Stimulated activated CD4-positive, alpha-beta T cell treated with anti-CD3 and anti-CD28 coated beads, Interleukin-15, amount 100 ng/mL, for 48 hours (primary cell): ENCODE data around the gene ZNF500.
"Not testable (repeated sequence)": the region's sequence is repeated elsewhere in the genome, so short reads cannot be mapped to it uniquely, and the experiment has no call there.

Experiments
- DNase-seq, 2 donors: peaks; one replicate each; pipeline ENCODE4 v3.0.0-alpha.2; 2020; ENCODE audit warnings: low read depth in 2 of 2

The ZNF500 gene

DNA sequence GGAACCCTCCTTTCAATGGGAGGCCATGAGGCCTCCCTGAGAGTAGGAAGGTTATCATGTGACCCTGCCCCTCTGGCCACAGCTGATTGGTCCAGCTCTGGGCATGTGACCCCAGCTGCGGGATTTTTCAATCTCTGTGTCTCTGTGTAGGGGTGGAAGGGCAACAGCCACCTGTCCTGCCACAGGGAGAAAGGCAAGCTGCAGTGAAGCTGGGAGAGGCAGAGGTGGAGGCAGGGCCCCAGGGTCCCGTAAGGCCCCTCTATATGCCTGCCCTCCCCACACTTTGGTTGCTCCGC, 21.7 kb downstream of the ZNF500 start:
- DNase-seq, result no peak

DNA sequence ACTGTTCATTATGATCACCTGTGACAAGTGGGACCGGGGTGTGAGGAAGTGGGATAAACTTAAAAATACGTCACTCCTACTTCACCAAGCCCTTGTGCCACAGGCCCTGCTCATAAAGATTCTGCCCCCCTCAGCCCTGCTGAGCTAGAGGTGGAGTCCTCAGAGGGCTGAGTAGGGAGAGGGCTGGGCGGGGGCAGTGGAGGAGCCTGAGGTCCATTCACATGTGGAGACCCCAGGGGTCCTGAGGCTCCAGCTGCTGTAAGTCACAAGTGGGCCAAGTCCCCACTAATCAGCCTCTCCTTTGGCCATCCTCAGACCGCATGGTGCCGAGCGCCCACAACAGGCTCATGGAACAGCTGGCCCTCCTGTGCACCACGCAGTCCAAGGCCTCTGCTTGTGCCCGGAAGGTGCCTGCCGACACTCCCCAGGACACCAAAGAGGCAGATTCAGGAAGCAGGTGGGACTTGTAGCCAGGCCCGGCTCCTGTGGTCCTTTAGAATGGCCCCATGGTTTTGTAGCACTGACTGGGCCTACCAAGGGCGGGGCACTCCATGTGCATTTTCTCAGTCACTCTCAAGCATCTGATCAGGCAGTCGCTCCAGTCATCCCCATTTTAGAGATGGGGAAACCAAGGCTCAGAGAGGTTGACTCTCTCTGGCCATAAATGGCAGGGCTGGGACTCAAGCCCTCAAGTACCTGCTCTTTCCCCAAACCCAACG, 22.2 kb downstream of the ZNF500 start:
- no peak for DNase-seq

DNA sequence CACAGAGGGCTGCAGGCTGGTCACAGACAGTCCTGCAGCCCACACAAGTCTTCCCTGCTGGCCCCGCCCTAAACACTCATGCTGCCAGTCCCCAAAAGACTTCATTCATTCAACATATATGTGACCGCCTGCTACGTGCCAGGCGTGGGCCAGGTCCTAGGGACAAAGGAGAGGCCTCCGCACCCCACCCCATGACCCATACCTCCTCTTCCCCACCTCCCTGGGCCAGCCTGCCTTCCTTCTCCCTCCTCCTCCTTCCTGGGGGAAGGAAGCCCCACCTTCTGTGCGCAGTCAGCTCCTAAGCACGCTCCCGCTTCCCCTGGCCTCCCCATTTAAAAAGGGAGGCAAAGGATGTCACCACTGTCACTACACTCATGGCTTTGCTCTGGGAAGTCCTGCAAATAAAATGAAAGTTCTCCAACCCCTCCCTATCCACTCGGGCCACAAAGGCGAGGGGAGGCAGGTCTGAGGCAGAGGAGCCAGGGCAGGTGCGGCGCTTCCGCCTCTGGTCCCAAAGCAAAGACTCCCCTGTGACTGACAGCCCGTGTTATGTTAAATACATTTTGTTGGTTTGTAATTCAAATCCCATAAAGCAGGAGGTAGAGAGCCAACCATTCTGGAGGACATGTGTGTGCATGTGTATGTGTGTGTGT, 23.6 kb downstream of the ZNF500 start:
- DNase-seq, result no peak

DNA sequence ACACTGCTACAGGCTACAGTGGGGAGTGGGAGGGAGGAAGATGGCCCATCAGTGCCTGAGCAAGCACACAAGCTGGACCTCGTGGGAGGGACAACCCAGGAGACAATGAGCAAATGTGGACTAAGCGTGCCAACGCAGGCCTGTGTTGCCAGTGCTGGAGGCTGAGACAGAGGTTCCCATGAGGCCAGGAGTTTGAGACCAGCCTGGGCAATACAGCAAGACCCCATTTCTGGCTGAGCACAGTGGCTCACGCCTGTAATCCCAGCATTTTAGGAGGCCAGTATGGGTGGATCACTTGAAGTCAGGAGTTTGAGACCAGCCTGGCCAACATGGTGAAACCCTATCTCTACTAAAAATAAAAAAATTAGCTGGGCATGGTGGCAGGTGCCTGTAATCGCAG, 28.6 kb downstream of the ZNF500 start:
- DNase-seq, result not testable (repeated sequence)

DNA sequence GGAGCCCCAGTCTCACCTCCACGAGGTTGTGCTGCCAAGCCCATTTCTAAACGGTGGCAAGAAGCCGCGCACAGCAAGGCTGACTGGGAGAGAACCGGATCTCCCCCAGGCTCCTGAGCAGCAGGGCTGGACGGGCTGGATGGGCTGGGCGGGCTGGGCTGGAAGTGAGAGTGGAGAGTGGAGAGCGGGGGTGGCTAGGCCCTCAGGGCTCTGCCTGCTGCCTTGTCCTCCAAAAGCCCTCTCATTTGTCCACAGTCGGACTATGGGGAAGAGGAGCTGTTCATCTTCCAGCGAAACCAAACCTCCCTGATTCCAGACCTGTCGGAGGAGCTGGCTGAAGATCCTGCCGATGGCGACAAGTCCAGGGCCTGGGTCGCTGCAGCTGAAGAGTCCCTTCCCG, 29.4 kb downstream of the ZNF500 start:
- no peak for DNase-seq

DNA sequence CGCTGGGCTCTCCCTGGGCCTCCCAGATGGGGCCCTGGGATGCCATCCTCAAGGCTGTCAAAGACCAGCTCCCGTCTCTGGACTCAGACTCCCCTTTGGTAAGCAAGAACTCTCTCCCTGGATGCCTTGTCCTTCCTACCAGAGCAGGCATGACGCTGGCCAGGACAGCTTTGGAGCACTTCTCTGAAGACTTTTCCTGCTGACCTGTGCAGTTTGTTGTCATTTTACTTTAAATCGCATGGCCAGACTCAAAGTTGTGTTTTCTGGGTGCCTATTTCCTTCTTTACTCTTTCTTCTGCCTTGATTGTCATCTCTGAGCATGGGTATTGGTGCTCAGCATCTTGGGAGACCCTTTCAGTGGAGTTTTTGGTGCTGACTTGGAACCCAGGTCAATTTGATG, 30.4 kb downstream of the ZNF500 start:
- DNase-seq, result no peak

DNA sequence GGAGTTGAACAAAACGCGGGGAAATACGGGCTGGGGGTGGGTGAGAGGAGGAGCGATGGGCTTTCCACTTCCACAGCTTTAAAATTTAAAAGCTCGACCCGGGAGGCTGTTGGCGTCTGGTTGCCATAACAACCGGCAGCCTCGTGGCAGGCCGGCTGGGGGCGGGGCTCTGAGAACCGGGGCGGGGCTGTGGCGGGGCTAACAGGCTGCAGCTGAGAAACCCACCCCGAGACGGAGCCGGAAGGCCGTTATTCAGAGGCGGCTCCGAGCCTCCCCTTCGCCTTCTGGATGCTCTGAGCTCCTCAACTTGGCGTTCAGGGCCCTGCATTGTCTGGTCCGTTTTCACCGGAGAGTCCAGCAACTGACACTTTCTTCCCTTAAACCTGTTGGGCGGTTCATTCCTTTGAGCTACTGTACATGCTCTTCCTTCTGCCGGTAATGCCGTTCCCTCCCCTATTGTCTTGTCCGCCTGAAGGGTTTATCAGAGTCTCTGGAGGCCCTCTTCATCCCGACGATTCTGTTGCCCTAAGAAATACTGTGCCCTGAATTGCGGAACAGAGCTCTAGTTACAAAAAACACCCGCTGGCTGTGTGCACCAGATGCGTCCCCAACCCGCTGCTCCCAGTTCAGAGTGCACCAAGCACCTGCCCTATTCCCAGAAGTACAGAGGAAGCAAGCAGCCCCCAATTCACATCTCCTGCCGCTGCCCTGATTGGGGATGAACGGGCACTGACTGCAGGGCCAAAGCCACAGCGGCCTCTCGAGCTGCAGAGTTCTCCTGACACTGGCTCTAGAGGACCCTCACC, 32.0 kb downstream of the ZNF500 start:
- DNase-seq, result peak; percentile 82 to 93

DNA sequence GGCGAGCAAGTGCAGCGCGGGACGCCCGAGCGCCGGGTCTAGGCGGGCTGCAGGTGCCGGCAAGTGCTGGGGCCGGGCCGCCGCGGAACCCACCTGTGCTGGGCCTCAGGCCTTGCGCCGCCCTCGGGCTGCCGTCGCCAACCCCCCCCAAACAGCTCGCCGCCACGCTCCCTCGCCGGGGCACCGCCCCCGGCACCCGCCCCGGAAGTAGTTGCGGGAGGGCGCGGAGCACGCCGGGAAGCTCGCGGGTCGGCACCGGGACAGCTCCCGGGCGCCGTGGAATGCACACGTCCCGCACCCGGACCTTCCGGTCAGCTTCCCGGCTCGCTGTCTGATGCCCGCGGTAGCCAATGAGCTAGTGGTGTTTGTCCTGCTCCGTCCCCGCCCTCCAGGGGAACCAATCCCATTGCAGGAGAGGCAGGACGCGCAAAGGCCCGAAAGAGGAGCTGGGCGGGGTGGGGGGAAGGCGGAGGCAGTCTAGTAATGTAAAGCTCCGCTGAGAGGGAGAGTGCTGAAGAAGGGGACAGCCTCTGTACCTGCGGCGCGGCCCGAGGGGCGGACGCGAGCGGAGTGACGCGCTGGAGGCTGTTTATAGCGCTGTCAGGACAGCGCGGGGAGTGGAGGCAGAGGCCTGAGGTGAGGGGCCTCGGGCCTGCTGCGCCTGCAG, 32.8 kb downstream of the ZNF500 start, which contains the start of the genes ANKS3 and DNAAF8:
ANKS3 (minus strand) TSS at position 209 of the 667 bp plus-strand sequence. CDS start 4,122 bp downstream, outside the sequence.
DNAAF8 (plus strand) TSS at position 475 of the 667 bp plus-strand sequence. CDS start 1,978 bp downstream, outside the sequence.
- peak; percentile 58 to 72 for DNase-seq

DNA sequence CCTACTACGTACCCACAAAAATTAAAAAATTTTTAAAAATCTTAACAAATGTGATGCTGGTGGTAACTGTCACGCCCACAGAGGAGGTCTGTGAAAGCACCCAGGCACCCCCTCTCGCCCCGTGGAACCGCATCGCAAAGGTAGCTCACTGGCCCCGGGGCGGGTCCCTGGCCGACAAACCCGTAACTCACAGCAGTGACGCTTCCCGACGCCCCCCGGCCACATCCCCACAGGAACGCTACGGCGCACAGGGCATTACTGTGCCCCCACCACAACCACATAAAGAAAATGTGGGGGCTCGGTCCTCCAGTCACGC, 33.3 kb downstream of the ZNF500 start:
- no peak for DNase-seq

DNA sequence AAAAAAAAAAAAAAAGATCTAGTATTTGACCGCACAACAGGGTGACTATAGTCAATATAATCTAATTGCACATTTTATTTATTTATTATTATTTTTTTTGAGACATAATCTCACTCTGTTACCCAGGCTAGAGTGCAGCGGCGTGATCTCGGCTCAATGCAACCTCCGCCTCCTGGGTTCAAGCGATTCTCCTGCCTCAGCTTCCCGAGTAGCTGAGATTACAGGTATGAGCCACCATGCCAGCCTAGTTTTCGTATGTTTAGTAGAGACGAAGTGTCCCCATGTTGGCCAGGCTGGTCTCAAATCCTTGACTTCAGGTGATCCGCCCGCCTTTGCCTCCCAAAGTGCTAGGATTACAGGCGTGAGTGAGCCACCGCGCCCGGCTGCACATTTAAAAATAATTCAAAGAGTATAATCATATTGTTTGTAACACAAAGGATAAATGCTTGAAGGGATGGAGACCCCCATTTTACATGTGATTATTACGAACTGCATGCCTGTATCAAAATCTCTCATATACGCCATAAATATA, 33.7 kb downstream of the ZNF500 start:
- DNase-seq, result no peak

DNA sequence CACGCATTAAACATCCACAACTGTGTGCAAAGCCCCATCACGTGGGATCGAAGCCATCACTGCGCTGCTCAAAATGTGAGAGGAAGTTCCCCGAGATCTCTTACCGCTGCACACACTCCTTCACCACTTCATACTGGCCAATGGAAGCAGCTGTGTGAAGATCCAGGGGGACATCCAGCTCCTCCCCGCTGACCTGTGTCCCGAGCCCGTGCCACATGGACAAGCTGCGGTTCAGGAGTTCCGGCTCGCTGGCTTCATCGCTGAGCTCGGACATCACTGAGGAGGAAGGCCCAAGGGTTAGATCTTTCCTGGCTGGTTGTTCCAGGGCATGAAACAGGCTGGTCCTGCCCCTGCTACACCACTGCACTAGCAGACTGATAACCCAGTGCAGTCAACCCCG, 37.1 kb downstream of the ZNF500 start:
- DNase-seq, result no peak

DNA sequence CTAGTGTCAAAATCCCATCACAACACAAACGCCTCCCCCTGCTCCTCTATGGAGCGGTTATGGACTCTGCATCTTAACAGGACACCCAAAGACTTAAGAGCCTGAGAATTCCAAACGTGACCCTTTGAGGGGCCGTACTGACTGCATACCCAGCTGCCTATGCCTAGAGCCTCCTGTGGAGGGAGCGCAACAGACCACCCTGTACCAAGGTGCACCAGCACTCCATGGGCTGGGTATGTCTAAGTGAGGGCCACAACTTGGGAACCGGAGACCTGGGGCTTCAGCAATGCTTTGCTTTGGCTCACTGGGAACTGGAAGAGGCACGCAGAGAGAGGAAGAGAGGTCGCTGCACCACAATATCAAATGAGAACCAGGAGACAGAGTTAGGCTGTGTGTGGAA, 38.3 kb downstream of the ZNF500 start:
- DNase-seq, result no peak

DNA sequence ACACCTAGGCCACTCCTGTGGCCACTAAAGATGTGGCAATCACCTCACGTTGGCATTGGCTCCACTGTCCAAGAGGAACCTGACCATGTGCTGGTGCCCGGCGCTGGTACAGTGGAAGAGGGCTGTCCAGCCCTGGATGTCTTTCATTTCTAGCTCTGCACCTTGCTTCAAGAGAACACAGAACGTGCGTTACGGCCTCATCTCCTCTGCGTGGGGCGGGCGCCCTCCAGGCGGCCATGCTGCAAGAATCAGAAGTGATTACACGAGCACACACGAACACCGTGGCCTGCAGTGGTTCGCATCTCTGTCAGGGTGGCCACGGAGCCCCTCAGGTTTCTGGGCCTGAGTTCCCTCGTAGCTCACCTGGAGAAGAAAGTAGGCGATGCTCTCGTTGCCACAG, 40.3 kb downstream of the ZNF500 start:
- no peak for DNase-seq

DNA sequence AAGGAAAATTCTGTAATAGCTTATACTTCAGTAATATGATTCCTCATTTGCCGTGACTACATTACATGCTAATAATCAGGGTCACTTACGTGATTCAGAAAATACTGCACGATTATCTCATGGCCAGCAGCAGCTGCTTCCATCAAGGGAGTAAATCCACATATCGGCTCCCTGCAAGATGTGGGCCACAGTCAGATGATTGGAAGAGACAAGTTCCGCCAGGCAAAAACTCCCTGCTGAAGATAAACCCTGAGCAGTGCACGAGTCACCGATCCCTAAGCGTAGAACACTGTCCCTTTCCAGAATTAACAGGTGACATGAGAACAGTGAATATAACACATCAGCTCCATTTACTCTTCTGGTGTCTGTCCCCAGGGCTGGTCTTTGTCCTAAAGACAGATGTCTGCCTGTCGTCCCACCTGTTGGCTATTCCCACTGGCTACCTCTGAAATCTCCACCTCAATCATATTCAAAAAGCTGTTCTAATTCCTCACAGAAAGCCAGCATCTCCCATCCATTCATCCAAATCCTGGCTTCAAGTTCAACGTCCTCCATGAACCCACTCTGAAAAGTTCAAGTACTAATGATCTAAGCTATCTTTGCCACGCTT, 42.2 kb downstream of the ZNF500 start:
- DNase-seq, result no peak

DNA sequence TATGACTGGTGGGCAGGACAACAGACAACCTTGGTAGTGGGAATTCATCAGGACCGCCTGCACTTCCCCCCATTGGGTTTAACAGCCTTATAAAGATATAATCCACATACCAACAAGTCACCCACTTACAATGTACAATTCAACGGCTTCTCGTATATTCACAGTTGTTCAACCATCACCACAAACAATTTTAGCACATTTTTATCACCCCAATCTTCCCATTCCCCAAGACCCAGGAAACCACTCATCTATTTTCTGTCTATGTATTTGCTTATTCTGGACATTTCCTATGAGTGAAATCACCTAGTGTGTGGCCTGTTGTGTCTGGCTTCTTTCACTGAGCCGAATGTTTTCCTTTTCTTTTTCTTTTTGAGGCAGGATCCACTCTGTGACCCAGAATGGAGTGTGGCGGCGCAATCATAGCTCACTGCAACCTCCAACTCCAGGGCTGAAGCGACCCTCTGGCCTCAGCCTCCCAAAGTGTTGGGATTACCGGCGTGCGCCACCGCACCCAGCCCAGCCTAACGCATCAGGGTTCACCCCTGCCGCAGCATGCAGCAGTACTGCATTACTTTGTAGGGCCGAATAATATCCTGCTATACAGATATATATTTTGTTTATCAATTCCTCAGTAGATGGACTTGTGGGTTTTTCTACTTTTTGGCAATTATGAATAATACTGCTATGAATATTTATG, 43.7 kb downstream of the ZNF500 start:
- DNase-seq, result no peak

DNA sequence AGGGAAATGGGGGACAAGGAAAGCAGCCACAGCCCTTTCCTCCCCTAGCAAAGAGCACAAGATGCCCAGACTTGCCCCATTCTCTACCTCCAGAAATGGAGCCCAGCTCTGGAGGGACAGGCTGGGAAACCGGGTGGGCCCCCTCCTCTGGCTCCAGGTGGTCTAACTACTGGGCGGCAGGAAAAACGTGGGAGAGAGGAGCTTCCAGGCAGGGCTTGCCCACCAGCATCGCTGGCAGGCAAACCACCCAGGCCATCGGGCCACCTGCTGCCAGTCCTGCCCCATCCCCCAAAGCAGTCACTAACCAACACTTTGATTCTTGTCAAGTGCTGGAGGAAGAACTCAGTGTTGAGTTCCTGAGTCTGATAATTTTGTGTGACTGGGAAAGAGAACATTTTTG, 48.5 kb downstream of the ZNF500 start:
- no peak for DNase-seq

DNA sequence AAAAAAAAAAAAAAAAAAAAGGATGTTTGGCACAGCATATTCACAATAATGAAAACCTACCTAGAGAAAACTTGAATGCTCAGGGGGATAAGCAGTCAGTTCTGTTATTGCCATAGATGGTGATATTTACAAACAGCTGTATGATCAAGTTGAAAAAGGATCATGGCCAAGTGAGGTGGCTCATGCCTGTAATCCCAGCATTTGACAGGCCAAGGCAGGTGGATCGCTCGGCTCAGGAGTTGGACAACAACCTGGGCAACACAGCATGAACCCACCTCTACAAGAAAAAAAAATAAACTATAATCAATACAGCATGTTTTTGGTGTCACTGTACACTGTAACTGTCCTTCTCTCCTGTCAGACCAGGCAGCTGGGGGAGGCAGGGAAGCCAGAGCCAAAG, 52.0 kb downstream of the ZNF500 start:
- no peak for DNase-seq

DNA sequence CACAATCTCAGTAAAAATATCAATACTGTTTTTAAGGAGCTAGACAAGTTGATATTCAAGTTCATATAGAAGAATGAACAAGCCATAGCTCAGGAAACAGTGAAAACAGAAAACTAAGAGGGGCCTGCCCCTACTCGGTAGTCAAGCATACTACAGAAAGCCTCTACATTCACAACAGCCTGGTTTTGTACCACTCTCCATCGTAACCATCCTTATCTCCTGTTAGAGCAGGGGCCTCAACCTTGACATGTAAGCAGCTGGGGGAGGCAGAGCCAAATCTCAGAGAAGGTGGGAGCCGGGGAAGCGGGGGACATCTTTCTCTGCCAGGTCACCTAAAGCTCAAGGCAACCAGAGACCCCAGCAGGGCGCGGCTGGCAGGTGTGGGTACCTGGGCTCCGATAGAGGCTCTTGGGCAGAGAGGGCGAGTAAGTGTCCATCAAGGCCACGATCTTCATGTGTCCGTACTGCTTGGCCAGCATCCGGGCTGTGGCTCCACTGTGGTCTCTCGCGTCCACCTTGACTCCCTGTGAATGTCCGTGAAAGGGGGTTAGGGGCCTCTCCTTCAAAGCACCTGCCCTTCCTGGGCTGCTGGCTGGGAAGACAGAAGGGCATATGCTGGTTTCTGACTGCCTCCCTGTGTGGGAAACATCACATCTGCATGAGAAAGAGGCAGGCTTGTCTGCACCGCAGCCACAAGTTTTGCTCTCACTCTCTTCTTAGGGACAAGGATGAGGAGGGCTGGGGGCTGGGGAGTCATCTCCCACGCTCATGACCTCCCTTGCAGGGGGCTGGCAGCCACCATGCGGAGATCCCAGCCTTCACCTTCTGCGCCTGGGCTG, 53.1 kb downstream of the ZNF500 start:
- DNase-seq, result no peak

DNA sequence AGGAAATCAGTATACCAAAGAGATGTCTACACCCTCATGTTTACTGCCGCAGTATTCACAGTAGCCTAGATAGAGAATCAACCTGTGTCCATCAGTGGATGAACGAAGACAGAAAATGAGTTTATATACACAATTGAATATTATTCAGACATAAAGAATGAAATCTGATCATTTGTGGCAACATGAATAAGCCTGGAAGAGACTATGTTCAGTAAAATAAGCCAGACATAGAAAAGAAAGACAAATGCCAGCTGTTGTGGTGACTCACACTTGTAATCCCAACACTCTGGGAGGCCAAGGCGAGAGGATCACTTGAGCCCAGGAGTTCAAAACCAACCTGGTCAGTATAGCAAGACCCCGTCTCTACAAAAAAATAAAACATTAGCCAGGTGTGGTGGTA, 57.5 kb downstream of the ZNF500 start:
- no peak for DNase-seq

DNA sequence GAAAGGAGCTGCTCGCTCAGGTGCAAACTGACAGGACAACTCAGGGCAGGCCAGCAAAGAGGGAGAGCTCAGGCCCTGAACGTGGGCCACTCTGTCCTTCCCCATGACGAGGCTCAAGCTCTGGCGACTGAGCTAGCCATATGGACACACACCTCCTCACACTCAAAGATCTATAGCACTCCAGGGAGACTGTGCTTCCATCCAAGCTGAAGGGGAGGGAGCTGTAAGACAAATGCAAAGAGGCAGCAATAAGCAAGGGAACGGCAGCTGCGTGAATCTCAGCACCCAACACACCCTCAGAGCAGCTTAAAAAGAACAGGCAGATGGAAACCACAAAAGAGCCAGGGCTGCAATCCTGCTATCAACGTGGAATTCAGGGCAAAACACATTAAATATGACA, 60.1 kb downstream of the ZNF500 start:
- DNase-seq, result no peak
